ENCODE measurements around the gene PSMG3. TPM values are rescaled to one million over a fixed set of nuclear protein-coding genes. Genes with fewer than 3 reads are reported as not detected.

PSMG3 gene
- total and polyA plus RNA-seq, 2 of the 8 experiments (the other 6 are each of a cell fraction or from before 2014, with no cell fraction given) = 30.2 to 62.0 TPM

- TF ChIP-seq CTBP2 (IDR thresholded peaks at IDR 0.05; ENCODE audit: borderline replicate concordance, insufficient read depth, insufficient read length, low read length) (no peak), HDAC2 (IDR thresholded peaks at IDR 0.05; ENCODE audit: borderline replicate concordance in 1 of 2, low read depth in 2 of 2, low read length in 2 of 2) (0 out of 4 replicates have a peak, but pooled peaks of 1 of the 2 experiments have one; percentile 6), SIN3A (conservative IDR thresholded peaks at IDR 0.05 in 1 of 2, IDR thresholded peaks at IDR 0.05 in 1 of 2; ENCODE audit: low read depth in 1 of 2, low read length in 2 of 2) (no peak; a peak in 1 of 4 replicates), TCF12 (IDR thresholded peaks at IDR 0.05; ENCODE audit: low read depth, low read length) (no peak), YY1 (IDR thresholded peaks at IDR 0.05; ENCODE audit: low read depth, low read length) (no peak), RBBP5 (IDR thresholded peaks at IDR 0.05; ENCODE audit: borderline replicate concordance, low read depth, low read length) (no peak), TAF7 (optimal IDR thresholded peaks at IDR 0.05; ENCODE audit: borderline replicate concordance, low read depth, low read length) (peak; percentile 28), TAF1 (IDR thresholded peaks at IDR 0.05; ENCODE audit: low read depth, low read length) (peak; percentile 57; the same call in 1 of the 2 replicates), CTCF (IDR thresholded peaks at IDR 0.05; ENCODE audit: control extremely low read depth in 1 of 3, insufficient read depth in 1 of 3, low read depth in 1 of 3, low read length in 3 of 3) (no peak), USF2 (IDR thresholded peaks at IDR 0.05; ENCODE audit: low read length) (no peak), POLR2A (IDR thresholded peaks at IDR 0.05; ENCODE audit: control extremely low read depth in 1 of 2, low read depth in 2 of 2, low read length in 2 of 2) (peak in 1 of 2 experiments; percentile 59; a peak in 2 of 3 replicates), ASH2L (IDR thresholded peaks at IDR 0.05; ENCODE audit: low read length) (peak; percentile 61), JUND (IDR thresholded peaks at IDR 0.05; ENCODE audit: low read length) (no peak), KDM4A (IDR thresholded peaks at IDR 0.05; ENCODE audit: low read depth, low read length, severe bottlenecking) (peak; percentile 76), JUN (IDR thresholded peaks at IDR 0.05; ENCODE audit: low read depth, low read length) (no peak), SIRT6 (IDR thresholded peaks at IDR 0.05; ENCODE audit: low read length) (no peak), KDM5A (IDR thresholded peaks at IDR 0.05; ENCODE audit: low read length) (peak; percentile 47; the same call in 1 of the 2 replicates), CBX8 (IDR thresholded peaks at IDR 0.05; ENCODE audit: borderline replicate concordance, low read depth, low read length) (no peak), TEAD4 (IDR thresholded peaks at IDR 0.05; ENCODE audit: low read depth, low read length) (no peak), ZNF274 (IDR thresholded peaks at IDR 0.05; ENCODE audit: borderline replicate concordance, extremely low read depth, low read length) (no peak)
Measured at GRCh38 chr7:1569833-1570632, at the start of gene PSMG3 (continued).
